Lower leg skin (tissue), 4 donors: ENCODE data around the gene MCTP1. TPM values are rescaled to one million over a fixed set of nuclear protein-coding genes. Genes with fewer than 3 reads are reported as not detected.

ENCODE experiments used
- DNase-seq, 2 donors: peaks; one replicate each; pipeline ENCODE4 v3.0.0-alpha.2; 2019; ENCODE audit warnings: low spot score in 2 of 2
- H3K4me3 ChIP-seq: fragments of 200-600 bp; sonication (generic); 2 replicates; pipeline ENCODE4 v1.5.1; 2017; ENCODE audit warnings: mild to moderate bottlenecking, low read depth; ENCODE audit not compliant: poor library complexity, severe bottlenecking
- POLR2A ChIP-seq, 2 donors: fragments of 450-650 bp; IDR thresholded peaks; one replicate each; pipeline ENCODE4 v1.6.1; 2016 to 2017; ENCODE audit warnings: antibody characterized with exemption in 2 of 2, mild to moderate bottlenecking in 1 of 2, moderate library complexity in 1 of 2
- WGBS, 2 donors: methylation state at CpG; one replicate each; pipeline ENCODE4 v1.1.5; 2018; 5-methylcytosine and 5-hydroxymethylcytosine counted together
- intact Hi-C: fragments of 100-400 bp; cut with DNase I; formaldehyde crosslinking; loops from one replicate; pipeline ENCODE4 v1.15.0; 2023; ENCODE audit warnings: low total_unique reads
- total RNA-seq, 4 donors: library from RNA; depleted of rRNA; stranded (reverse); fragments of >200 nt; gene quantifications; one replicate each; pipeline ENCODE4 v1.1.0, GENCODE V29; 2016
- TF ChIP-seq, protein P1 (sequence below), 3 donors: fragments of 450-650 bp; IDR thresholded peaks; one replicate each; pipeline ENCODE4 v1.5.1; 2016; ENCODE audit warnings: antibody characterized with exemption in 3 of 3, mild to moderate bottlenecking in 3 of 3, moderate library complexity in 2 of 3

Gene MCTP1
- total RNA-seq, 4 donors from 2014 or later: 6.3 to 36.5 (median 9.8) TPM

DNA sequence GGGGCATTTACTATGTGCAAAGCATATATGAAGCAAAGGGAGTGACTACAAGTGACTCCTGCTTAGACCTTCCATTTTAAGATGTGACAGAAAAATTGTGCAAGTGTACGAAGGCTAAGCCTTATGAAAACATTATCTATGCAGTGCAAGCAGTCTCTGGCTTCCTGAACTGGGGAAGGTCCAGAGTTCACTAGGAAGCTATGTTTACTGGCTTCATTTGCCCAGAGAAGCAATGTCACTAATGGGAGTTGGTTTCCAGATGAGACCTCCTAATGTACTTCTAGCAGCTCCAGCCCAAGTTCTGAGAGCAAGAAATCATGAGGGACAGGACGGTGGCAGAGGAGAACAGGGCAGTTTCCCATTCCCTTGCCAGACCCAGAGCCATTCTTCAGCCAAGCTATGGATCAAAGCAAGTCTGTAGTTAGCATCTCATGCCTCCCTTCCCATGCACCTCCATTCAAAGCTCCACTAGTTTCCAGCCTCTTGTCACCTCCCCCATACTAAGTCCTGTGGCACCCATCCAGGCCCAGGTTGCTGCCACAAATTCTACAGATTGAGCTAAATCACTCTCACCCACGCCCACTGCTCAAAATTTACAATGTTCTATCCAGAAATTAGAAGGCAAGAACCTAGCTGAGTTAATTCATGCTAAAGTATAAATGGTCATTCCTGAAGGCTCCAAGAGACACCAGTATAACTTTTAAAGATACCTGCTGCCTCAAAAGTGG is 21.8 kb downstream of the MCTP1 start:
- intact Hi-C loops: no loop called here
- no peak for TF ChIP-seq POLR2A (IDR thresholded peaks at IDR 0.05)
- TF ChIP-seq, protein P1, sequence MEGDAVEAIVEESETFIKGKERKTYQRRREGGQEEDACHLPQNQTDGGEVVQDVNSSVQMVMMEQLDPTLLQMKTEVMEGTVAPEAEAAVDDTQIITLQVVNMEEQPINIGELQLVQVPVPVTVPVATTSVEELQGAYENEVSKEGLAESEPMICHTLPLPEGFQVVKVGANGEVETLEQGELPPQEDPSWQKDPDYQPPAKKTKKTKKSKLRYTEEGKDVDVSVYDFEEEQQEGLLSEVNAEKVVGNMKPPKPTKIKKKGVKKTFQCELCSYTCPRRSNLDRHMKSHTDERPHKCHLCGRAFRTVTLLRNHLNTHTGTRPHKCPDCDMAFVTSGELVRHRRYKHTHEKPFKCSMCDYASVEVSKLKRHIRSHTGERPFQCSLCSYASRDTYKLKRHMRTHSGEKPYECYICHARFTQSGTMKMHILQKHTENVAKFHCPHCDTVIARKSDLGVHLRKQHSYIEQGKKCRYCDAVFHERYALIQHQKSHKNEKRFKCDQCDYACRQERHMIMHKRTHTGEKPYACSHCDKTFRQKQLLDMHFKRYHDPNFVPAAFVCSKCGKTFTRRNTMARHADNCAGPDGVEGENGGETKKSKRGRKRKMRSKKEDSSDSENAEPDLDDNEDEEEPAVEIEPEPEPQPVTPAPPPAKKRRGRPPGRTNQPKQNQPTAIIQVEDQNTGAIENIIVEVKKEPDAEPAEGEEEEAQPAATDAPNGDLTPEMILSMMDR (IDR thresholded peaks at IDR 0.05): no peak
- no peak overlapping the region for H3K4me3 ChIP-seq
- no peak for DNase-seq
- WGBS, 2 donors: 78 to 83% methylated on average over 3 of the region's 3 CpGs

DNA sequence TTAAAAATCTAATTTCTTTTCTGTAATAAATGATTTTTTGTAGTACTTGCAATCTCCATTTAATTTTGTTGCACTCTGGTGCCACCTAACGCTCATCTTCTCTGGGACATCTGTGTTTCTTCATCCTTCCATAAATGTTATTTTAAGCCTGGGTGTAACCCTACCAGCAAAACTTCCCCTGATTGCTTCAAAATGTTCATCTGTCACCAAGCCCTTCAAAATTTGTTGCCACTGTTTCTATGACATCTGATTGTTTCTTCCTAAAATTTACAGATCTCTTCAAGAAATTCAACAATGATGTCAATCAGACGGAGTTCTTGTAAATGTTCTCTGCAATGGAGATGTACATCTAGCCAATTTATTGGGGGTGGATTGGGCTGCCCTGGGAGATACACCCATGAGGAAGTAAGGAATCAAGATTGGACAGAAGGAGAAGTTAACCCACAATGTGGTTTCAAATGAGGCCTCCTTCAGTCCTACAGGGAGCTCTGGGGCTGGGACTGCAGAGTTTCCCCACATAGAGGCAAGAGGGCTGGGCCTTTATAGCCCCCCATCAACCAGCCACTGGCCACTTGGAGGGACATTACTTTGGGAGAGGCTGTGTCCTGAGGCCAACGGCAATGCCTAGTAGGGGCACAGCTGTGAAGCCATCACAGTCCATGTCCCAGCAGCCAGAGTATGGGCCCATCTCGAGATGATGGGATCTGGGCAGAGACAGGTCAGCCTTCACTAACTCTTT is 23.3 kb downstream of the MCTP1 start:
- no peak for DNase-seq
- intact Hi-C loops: no loop called here
- H3K4me3 ChIP-seq: no peak overlapping the region
- WGBS, 2 donors: 49 to 58% methylated on average over 4 of the region's 4 CpGs
- TF ChIP-seq, protein P1 (IDR thresholded peaks at IDR 0.05): no peak
- no peak for TF ChIP-seq POLR2A (IDR thresholded peaks at IDR 0.05)

DNA sequence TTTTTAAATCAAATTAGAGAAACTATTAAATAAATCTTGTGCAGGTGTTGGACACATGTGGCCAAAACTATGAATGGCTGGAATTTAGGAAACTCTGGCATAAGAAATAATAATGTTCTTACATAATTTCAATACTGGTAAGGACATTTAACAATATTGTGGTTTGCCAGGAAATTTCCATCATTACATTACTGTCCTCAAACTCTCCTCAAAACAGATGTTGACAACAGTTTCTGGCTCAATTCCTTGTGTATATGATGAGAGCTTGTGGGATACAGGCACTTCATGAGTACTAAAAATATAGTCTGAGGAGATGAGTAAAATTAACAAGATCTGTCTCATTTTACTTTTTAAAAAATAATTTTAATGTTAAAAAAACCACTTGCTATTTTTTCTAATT is 27.9 kb downstream of the MCTP1 start:
- intact Hi-C loops: no loop called here
- DNase-seq: no peak
- TF ChIP-seq, protein P1 (IDR thresholded peaks at IDR 0.05): no peak
- TF ChIP-seq POLR2A (IDR thresholded peaks at IDR 0.05): no peak
- no peak overlapping the region for H3K4me3 ChIP-seq

DNA sequence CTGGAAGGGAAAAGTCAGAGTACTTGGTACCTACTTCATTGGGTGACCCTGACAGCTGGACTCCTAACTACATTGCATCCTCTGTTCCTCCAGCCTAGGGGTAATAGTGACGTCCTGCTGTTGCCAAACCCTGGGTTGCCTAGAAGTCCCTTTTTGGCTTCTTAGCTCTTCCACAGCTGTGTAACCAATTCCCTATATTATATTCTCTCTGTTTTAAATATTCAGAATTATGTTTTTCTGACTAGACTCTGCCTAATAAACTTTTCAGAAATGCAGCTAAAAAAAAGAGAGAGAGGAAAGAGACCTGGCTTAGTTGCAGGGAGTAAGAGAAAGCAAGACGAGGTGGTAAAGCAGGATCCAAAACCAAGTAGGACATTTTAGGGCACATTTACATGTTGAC is 28.4 kb downstream of the MCTP1 start:
- TF ChIP-seq, protein P1 (IDR thresholded peaks at IDR 0.05): no peak
- no peak for TF ChIP-seq POLR2A (IDR thresholded peaks at IDR 0.05)
- 47 to 51% methylated on average over 2 of the region's 2 CpGs for WGBS, 2 donors
- H3K4me3 ChIP-seq: no peak overlapping the region
- intact Hi-C loops: no loop called here
- no peak for DNase-seq

DNA sequence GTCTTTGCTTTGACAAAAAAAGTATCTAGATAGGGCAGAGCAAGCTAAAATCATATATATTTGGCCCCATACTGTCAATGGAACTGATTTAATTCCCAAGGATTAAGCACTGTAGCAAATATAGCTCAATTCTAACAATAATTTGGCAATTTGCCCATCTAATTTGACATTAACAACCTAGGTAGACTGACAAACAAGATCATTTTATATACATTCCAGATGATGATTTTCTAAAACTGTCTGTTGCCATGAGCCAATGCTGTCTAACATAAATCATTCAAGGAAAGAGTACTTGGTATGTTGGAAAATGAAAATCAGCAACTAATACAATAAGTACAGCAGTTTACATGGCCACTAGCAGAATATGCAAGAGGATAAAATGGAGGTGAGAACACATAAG is 32.1 kb downstream of the MCTP1 start:
- DNase-seq: no peak
- intact Hi-C loops: no loop called here
- TF ChIP-seq, protein P1 (IDR thresholded peaks at IDR 0.05): no peak
- no peak for TF ChIP-seq POLR2A (IDR thresholded peaks at IDR 0.05)
- H3K4me3 ChIP-seq: no peak overlapping the region
